ENCODE results near the gene CD300LG.

DNA sequence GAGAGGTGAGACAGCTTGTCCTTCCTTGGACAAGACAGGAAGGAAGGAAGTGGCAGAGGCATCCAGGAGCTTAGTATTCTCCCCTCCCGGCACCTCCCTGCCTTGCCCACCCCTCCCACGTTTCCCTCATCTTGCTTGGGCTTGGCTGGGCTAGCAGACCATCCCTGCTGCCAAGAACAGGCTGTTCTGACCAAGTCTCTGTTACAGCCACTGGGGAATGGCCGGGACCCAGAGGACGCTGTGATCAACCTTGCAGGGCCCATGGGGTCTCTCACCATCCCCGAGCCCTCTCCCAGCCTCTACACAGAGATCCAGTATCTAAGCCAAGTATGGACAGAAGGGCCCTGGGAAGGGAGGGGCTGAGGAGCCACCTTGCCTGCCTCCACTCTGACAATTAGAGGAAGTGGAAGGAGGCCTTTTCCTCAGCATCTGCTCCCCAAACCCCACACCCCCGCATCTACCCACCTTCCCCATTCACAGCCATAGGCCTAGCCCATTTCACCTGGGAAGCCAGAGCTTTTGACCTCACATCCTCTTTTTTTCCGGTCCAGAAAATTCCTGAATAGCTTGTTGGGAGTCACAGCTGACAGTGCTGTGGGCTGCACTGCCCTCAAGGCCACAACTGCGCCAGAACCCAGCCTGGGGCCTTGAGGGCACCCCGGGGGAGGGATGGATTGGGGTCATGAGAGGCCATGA, 14.1 kb downstream of the CD300LG start:
- TF ChIP-seq, protein P1, sequence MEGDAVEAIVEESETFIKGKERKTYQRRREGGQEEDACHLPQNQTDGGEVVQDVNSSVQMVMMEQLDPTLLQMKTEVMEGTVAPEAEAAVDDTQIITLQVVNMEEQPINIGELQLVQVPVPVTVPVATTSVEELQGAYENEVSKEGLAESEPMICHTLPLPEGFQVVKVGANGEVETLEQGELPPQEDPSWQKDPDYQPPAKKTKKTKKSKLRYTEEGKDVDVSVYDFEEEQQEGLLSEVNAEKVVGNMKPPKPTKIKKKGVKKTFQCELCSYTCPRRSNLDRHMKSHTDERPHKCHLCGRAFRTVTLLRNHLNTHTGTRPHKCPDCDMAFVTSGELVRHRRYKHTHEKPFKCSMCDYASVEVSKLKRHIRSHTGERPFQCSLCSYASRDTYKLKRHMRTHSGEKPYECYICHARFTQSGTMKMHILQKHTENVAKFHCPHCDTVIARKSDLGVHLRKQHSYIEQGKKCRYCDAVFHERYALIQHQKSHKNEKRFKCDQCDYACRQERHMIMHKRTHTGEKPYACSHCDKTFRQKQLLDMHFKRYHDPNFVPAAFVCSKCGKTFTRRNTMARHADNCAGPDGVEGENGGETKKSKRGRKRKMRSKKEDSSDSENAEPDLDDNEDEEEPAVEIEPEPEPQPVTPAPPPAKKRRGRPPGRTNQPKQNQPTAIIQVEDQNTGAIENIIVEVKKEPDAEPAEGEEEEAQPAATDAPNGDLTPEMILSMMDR (IDR thresholded peaks at IDR 0.05) = no peak
- TF ChIP-seq POLR2A (IDR thresholded peaks at IDR 0.05) (no peak), POLR2AphosphoS5 (IDR thresholded peaks at IDR 0.05) (no peak), EP300 (IDR thresholded peaks at IDR 0.05) (no peak)

All from stomach (tissue), 4 donors.